IMR-90 (cell line): ENCODE measurements around the gene NRM. TPM values are rescaled to one million over a fixed set of nuclear protein-coding genes. Genes with fewer than 3 reads are reported as not detected.

Source experiments
- ATAC-seq: fragments of 200-7000 bp; cut with Tn5 transposase; 2 replicates; pipeline ENCODE4 v1.9.1; 2020; ENCODE audit warnings: low read depth, mild to moderate bottlenecking, moderate library complexity
- BruUV-seq: library from RNA; stranded (reverse); fragments of 400-500 nt; replicated peaks from 2 replicates; lab custom pipeline; 2021; lab: Mats Ljungman, UMichigan
- CTCF ChIA-PET: fragments of 300-600 bp; formaldehyde crosslinking; extraction: SDS; loops from one replicate; lab custom pipeline; 2021; ENCODE audit warnings: antibody characterized with exemption; lab: Yijun Ruan, JAX
- POLR2A ChIA-PET: fragments of 300-600 bp; sonication (Branson Sonifier 250); formaldehyde crosslinking; loops from one replicate; lab custom pipeline; 2022; ENCODE audit warnings: antibody characterized with exemption; ENCODE audit not compliant: unreplicated experiment; lab: Charles Lee
- DNase-seq: peaks from one replicate; pipeline ENCODE4 v3.0.0; 2013
- H2AFZ ChIP-seq: replicated peaks from 2 replicates; pipeline ENCODE3; 2013; ENCODE audit warnings: low read length, mild to moderate bottlenecking; ENCODE audit not compliant: poor library complexity
- H2AK5ac ChIP-seq: 2 replicates; pipeline ENCODE4 v1.6.1; 2013; ENCODE audit warnings: low read depth, low read length, inconsistent platforms
- H2AK9ac ChIP-seq: replicated peaks from 2 replicates; pipeline ENCODE3; 2013; ENCODE audit warnings: mild to moderate bottlenecking, low read depth, low read length, moderate library complexity; ENCODE audit not compliant: poor library complexity
- H2BK120ac ChIP-seq: 2 replicates; pipeline ENCODE4 v1.6.1; 2013; ENCODE audit warnings: low read depth, low read length, inconsistent platforms
- H2BK15ac ChIP-seq: 3 replicates; pipeline ENCODE4 v1.6.1; 2013; ENCODE audit warnings: low read depth, low read length, inconsistent platforms
- H2BK20ac ChIP-seq: 2 replicates; pipeline ENCODE4 v1.6.1; 2013; ENCODE audit warnings: low read depth, mild to moderate bottlenecking, inconsistent platforms, low read length, moderate library complexity
- H2BK5ac ChIP-seq: 2 replicates; pipeline ENCODE4 v1.6.1; 2013; ENCODE audit warnings: mild to moderate bottlenecking, low read depth, low read length, inconsistent platforms; ENCODE audit not compliant: poor library complexity, severe bottlenecking
- H3K14ac ChIP-seq: replicated peaks from 2 replicates; pipeline ENCODE4 v1.6.1; 2013; ENCODE audit warnings: low read depth, low read length, inconsistent platforms
- H3K18ac ChIP-seq: 2 replicates; pipeline ENCODE4 v1.6.1; 2013; ENCODE audit warnings: low read depth, low read length, control low read depth
- H3K23ac ChIP-seq: 2 replicates; pipeline ENCODE4 v1.6.1; 2013; ENCODE audit warnings: low read depth, low read length, inconsistent platforms
- H3K27ac ChIP-seq: 2 replicates; pipeline ENCODE4 v1.5.1; 2013; ENCODE audit warnings: mild to moderate bottlenecking, control low read depth, low read length; ENCODE audit not compliant: insufficient read depth
- H3K27me3 ChIP-seq: 2 replicates; pipeline ENCODE4 v1.6.1; 2013; ENCODE audit warnings: low read length; ENCODE audit not compliant: control insufficient read depth, insufficient read depth
- H3K36me3 ChIP-seq: 2 replicates; pipeline ENCODE4 v1.6.1; 2013; ENCODE audit warnings: low read length, mixed read lengths; ENCODE audit not compliant: control insufficient read depth, insufficient read depth
- H3K4ac ChIP-seq: 2 replicates; pipeline ENCODE4 v1.6.1; 2013; ENCODE audit warnings: low read depth, low read length, inconsistent platforms
- H3K4me1 ChIP-seq: 2 replicates; pipeline ENCODE4 v1.6.1; 2013; ENCODE audit warnings: low read length, mixed read lengths; ENCODE audit not compliant: control insufficient read depth, insufficient read depth
- H3K4me2 ChIP-seq: 2 replicates; pipeline ENCODE4 v1.6.1; 2013; ENCODE audit warnings: low read depth, mild to moderate bottlenecking, control low read depth, low read length, moderate library complexity
- H3K4me3 ChIP-seq: 2 replicates; pipeline ENCODE4 v1.5.1; 2013; ENCODE audit warnings: low read depth, mild to moderate bottlenecking, control low read depth, low read length, moderate library complexity; ENCODE audit not compliant: insufficient read depth
- H3K56ac ChIP-seq: 2 replicates; pipeline ENCODE4 v1.6.1; 2013; ENCODE audit warnings: low read length, inconsistent platforms; ENCODE audit not compliant: insufficient read depth; ENCODE audit errors: extremely low read depth
- H3K79me1 ChIP-seq, 2 experiments: 2 replicates each; pipeline ENCODE4 v1.6.1; 2013; ENCODE audit warnings: low read length in 2 of 2, inconsistent platforms in 1 of 2, low read depth in 1 of 2
- H3K9ac ChIP-seq: 2 replicates; pipeline ENCODE4 v1.6.1; 2013; ENCODE audit warnings: low read depth, low read length, control low read depth
- H3K9me1 ChIP-seq: 2 replicates; pipeline ENCODE4 v1.6.1; 2013; ENCODE audit warnings: low read length, inconsistent platforms; ENCODE audit not compliant: insufficient read depth
- H3K9me3 ChIP-seq: 2 replicates; pipeline ENCODE4 v1.6.1; 2013; ENCODE audit warnings: low read length; ENCODE audit not compliant: control insufficient read depth, insufficient read depth
- H4K20me1 ChIP-seq: 2 replicates; pipeline ENCODE4 v1.6.1; 2013; ENCODE audit warnings: low read length, inconsistent platforms; ENCODE audit not compliant: insufficient read depth
- H4K5ac ChIP-seq: 2 replicates; pipeline ENCODE4 v1.6.1; 2013; ENCODE audit warnings: mild to moderate bottlenecking, low read depth, low read length, control low read depth
- H4K8ac ChIP-seq, 2 experiments: 2 replicates each; pipeline ENCODE4 v1.6.1; 2013; ENCODE audit warnings: low read depth in 2 of 2, low read length in 2 of 2, control low read depth in 1 of 2, inconsistent platforms in 1 of 2
- H4K91ac ChIP-seq: 2 replicates; pipeline ENCODE4 v1.6.1; 2013; ENCODE audit warnings: low read depth, low read length, inconsistent platforms; ENCODE audit not compliant: insufficient read depth
- CHD1 ChIP-seq: IDR thresholded peaks from 2 replicates; pipeline ENCODE4 v1.6.1; 2012; ENCODE audit warnings: low read depth, low read length, improper control_type of control experiment
- FOS ChIP-seq: fragments of 150-350 bp; IDR thresholded peaks from 2 replicates; pipeline ENCODE4 v1.6.1; 2016; ENCODE audit warnings: low read depth, low read length
- MAFK ChIP-seq: IDR thresholded peaks from 2 replicates; pipeline ENCODE4 v1.6.1; 2012; ENCODE audit warnings: low read depth, low read length, improper control_type of control experiment
- MAZ ChIP-seq: IDR thresholded peaks from 2 replicates; pipeline ENCODE4 v1.6.1; 2012; ENCODE audit warnings: low read depth, mild to moderate bottlenecking, low read length, improper control_type of control experiment, moderate library complexity, borderline replicate concordance
- WGBS, 2 experiments: methylation state at CpG; one replicate each; pipeline versions ENCODE4 v1.1.5 to v1.1.7; 2013; ENCODE audit warnings: missing lambda C conversion rate in 2 of 2; ENCODE audit not compliant: insufficient read length in 1 of 2; ENCODE audit errors: extremely low coverage in 2 of 2; 5-methylcytosine and 5-hydroxymethylcytosine counted together
- dilution Hi-C: fragments of 300-500 bp; cut with HindIII; formaldehyde crosslinking; loops from one replicate; pipeline ENCODE4 v1.14.3; 2018; ENCODE audit warnings: low sequenced_read_pairs; ENCODE audit not compliant: unreplicated experiment
- in situ Hi-C: fragments of 300-500 bp; cut with MboI; formaldehyde crosslinking; loops from 3 replicates; pipeline ENCODE4 v1.14.3; 2019; ENCODE audit warnings: low sequenced_read_pairs, inconsistent platforms, mixed read lengths
- intact Hi-C: fragments of 100-400 bp; cut with micrococcal nuclease; formaldehyde crosslinking; loops from 2 replicates; pipeline ENCODE4 v1.10.0; 2022
- polyA plus RNA-seq, 3 experiments: library from polyadenylated mRNA; depleted of rRNA; stranded (reverse); fragments of >200 nt; gene quantifications; 2 replicates each; pipeline ENCODE4 v1.2.3, GENCODE V29; 2012; ENCODE audit warnings: low replicate concordance in 1 of 3
- total RNA-seq: library from RNA; depleted of rRNA; stranded (reverse); fragments of >200 nt; gene quantifications from 2 replicates; pipeline ENCODE4 v1.2.3, GENCODE V29; 2012

NRM gene
- total and polyA plus RNA-seq, 2 of the 4 experiments (the other 2 are of a cell fraction): 2.2 to 27.0 TPM

- peak; percentile 75; the same call in 1 of the 2 replicates for TF ChIP-seq MAZ
Observed at GRCh38 chr6:30678964-30679726, 11.6 kb downstream of the NRM start (continued).

DNA sequence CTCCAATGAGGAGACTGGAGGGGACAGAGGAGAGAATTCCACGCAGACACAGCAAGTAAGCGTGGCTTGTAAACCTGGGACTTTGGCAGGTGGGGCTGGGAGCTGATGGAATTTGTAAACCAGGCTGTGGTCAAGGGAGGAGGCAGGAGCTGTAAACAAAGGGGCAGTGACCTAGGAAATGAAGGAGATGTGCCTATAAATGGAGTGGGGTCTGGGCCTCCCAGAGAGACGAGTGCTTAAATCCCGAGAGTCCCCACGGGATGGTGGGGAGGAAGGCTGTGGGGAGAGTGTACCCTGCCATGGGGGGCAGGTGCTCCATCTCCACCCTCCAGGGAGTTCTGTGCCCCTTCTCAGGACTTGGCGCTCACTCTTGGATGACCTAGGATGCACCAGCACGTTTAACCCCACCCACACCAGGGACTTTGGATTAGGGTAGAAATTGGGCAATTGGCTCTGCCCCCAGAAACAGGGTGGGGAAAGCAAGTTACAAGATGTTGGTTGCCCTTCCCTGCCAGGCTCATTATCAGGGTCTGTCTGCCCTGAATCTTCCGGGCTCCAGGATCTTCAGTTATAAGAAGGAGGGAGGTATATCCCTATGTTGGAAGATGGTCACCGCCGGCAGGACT is 14.0 kb downstream of the NRM start:
- H4K20me1 ChIP-seq: peaks cover 57% of the 10 kb centered on the region
- ChIA-PET POLR2A (no interaction called here), CTCF (no interaction called here)
- no peak overlapping the region for H2AK9ac ChIP-seq
- H3K79me1 ChIP-seq: peaks cover 13 to 50% of the 10 kb centered on the region in 2 experiments
- no peaks in the 10 kb centered on the region for H3K27me3 ChIP-seq
- no peak overlapping the region for H4K8ac ChIP-seq
- H3K23ac ChIP-seq: no peak overlapping the region
- no peak overlapping the region for H4K91ac ChIP-seq
- TF ChIP-seq MAFK: no peak
- no peak for TF ChIP-seq CHD1
- no peak for TF ChIP-seq FOS
- no peak overlapping the region for H3K4me2 ChIP-seq
- peaks cover 14% of the 10 kb centered on the region for H3K4me1 ChIP-seq
- in situ Hi-C loops (loop anchor here (5.0 kb wide), 1 partner anchor 201 kb away; no protein-coding TSS in a partner anchor), dilution Hi-C loops (no loop called here), intact Hi-C loops (no loop called here)
- H2BK5ac ChIP-seq: no peak overlapping the region
- H2BK120ac ChIP-seq: no peak overlapping the region
- BruUV-seq: TSS peak; percentile 87
- no peak overlapping the region for H4K5ac ChIP-seq
- H3K18ac ChIP-seq: no peak overlapping the region
- no peak overlapping the region for H3K4me3 ChIP-seq
- H2AFZ ChIP-seq: no peak overlapping the region
- H3K27ac ChIP-seq: no peak overlapping the region
- H3K14ac ChIP-seq: no peak overlapping the region
- peaks cover 48% of the 10 kb centered on the region for H3K36me3 ChIP-seq
- no peaks in the 10 kb centered on the region for H3K9me1 ChIP-seq
- DNase-seq (no peak), ATAC-seq (no peak)
- no peaks in the 10 kb centered on the region for H3K9me3 ChIP-seq
- 89% methylated on average over 3 of the region's 10 CpGs; no CpG with 5 or more reads in 1 of the 2 experiments for WGBS, 2 experiments
- H3K4ac ChIP-seq: no peak overlapping the region
- H2BK15ac ChIP-seq: no peak overlapping the region
- no peak overlapping the region for H3K9ac ChIP-seq
- no peak overlapping the region for H2AK5ac ChIP-seq
- H3K56ac ChIP-seq: no peak overlapping the region
- no peak overlapping the region for H2BK20ac ChIP-seq
